HCT116 (cell line): ENCODE measurements around the gene IL17A. TPM values are rescaled to one million over a fixed set of nuclear protein-coding genes. Genes with fewer than 3 reads are reported as not detected.

Source experiments
- ATAC-seq: fragments of 200-7000 bp; cut with Tn5 transposase; 2 replicates; pipeline ENCODE4 v1.9.1; 2020; ENCODE audit warnings: mild to moderate bottlenecking, moderate library complexity
- BruUV-seq: library from RNA; stranded (reverse); fragments of 400-500 nt; replicated peaks from 2 replicates; lab custom pipeline; 2021; lab: Mats Ljungman, UMichigan
- CTCF ChIA-PET: fragments of 300-600 bp; sonication (Branson Sonifier 250); formaldehyde crosslinking; loops from one replicate; lab custom pipeline; 2021; ENCODE audit warnings: antibody characterized with exemption; lab: Charles Lee
- POLR2A ChIA-PET: fragments of 300-600, 350-600 bp; sonication (Branson Sonifier 250); formaldehyde crosslinking; loops from one replicate; lab custom pipeline; 2021; ENCODE audit warnings: antibody characterized with exemption; lab: Charles Lee
- RAD21 ChIA-PET, 2 experiments: fragments of 300-600 bp; sonication (Branson Sonifier 250); formaldehyde crosslinking; loops; one replicate each; lab custom pipeline; 2023; ENCODE audit warnings: low total read pairs in 2 of 2; ENCODE audit not compliant: uncharacterized antibody in 2 of 2, unreplicated experiment in 2 of 2, low non-redundant PET in 1 of 2; lab: Charles Lee
- DNase-seq: peaks from one replicate; pipeline ENCODE4 v3.0.0-alpha.2; 2010; ENCODE audit warnings: low read depth, low spot score
- H2AFZ ChIP-seq: fragments of 200-600 bp; shearing (Covaris generic), sonication (generic); 2 replicates; pipeline ENCODE4 v1.6.1; 2017; ENCODE audit warnings: low read depth, mixed run types, mixed read lengths, antibody characterized with exemption, low read length; ENCODE audit not compliant: poor library complexity, severe bottlenecking
- H3K27ac ChIP-seq: 2 replicates; pipeline ENCODE4 v1.5.1; 2012; ENCODE audit warnings: low read depth, low read length
- H3K27me3 ChIP-seq: fragments of 200-600 bp; sonication (generic); 2 replicates; pipeline ENCODE4 v1.6.1; 2016; ENCODE audit warnings: mixed run types, low read length, mixed read lengths; ENCODE audit not compliant: insufficient read depth
- H3K36me3 ChIP-seq, 2 experiments: fragments of 200-500 bp in 1 of 2; fragments of 200-600 bp in 1 of 2; sonication (Bioruptor generic) in 1 of 2; sonication (generic) in 1 of 2; 2 replicates each; pipeline versions ENCODE4 v1.5.1 to v1.6.1; 2014 to 2016; ENCODE audit warnings: low read length in 2 of 2, inconsistent platforms in 1 of 2, mixed read lengths in 1 of 2, mixed run types in 1 of 2; ENCODE audit not compliant: insufficient read depth in 2 of 2, control insufficient read depth in 1 of 2
- H3K4me1 ChIP-seq, 2 experiments: fragments of 200-600 bp in 1 of 2; sonication (generic) in 1 of 2; 2 replicates each; pipeline versions ENCODE4 v1.5.1 to v1.6.1; 2012 to 2017; ENCODE audit warnings: low read length in 2 of 2, inconsistent platforms in 1 of 2, mild to moderate bottlenecking in 1 of 2, mixed read lengths in 1 of 2, mixed run types in 1 of 2, moderate library complexity in 1 of 2; ENCODE audit not compliant: insufficient read depth in 2 of 2, control insufficient read depth in 1 of 2
- H3K4me2 ChIP-seq: fragments of 200-600 bp; sonication (generic); 2 replicates; pipeline ENCODE4 v1.6.1; 2017; ENCODE audit warnings: mixed run types, low read length, mixed read lengths
- H3K4me3 ChIP-seq, 2 experiments: fragments of 200-600 bp in 1 of 2; sonication (generic) in 1 of 2; replicated peaks in 1 of 2; 2 replicates each; pipeline ENCODE4 v1.5.1; 2011 to 2016; ENCODE audit warnings: low read length in 2 of 2, control low read depth in 1 of 2, low read depth in 1 of 2, mild to moderate bottlenecking in 1 of 2, mixed read lengths in 1 of 2, mixed run types in 1 of 2
- H3K79me2 ChIP-seq: fragments of 200-600 bp; sonication (generic); 2 replicates; pipeline ENCODE4 v1.6.1; 2017; ENCODE audit warnings: mild to moderate bottlenecking, mixed run types, low read length, moderate library complexity, mixed read lengths; ENCODE audit not compliant: insufficient read depth
- H3K9ac ChIP-seq: fragments of 200-600 bp; sonication (generic); 2 replicates; pipeline ENCODE4 v1.6.1; 2016; ENCODE audit warnings: low read length, mixed read lengths
- H3K9me2 ChIP-seq: fragments of 200-600 bp; sonication (generic), shearing (Covaris generic); 2 replicates; pipeline ENCODE4 v1.6.1; 2017; ENCODE audit warnings: mixed run types, mild to moderate bottlenecking, moderate library complexity; ENCODE audit not compliant: insufficient read depth
- H3K9me3 ChIP-seq, 2 experiments: fragments of 200-500 bp in 1 of 2; fragments of 200-600 bp in 1 of 2; sonication (Bioruptor generic) in 1 of 2; sonication (generic) in 1 of 2; 2 replicates each; pipeline ENCODE4 v1.6.1; 2014 to 2017; ENCODE audit warnings: low read length in 2 of 2, mixed read lengths in 2 of 2, inconsistent platforms in 1 of 2, low read depth in 1 of 2, mild to moderate bottlenecking in 1 of 2, mixed run types in 1 of 2, moderate library complexity in 1 of 2; ENCODE audit not compliant: control insufficient read depth in 1 of 2, insufficient read depth in 1 of 2
- H4K20me1 ChIP-seq: fragments of 200-600 bp; sonication (generic), shearing (Covaris generic); 2 replicates; pipeline ENCODE4 v1.6.1; 2017; ENCODE audit warnings: mixed run types, mild to moderate bottlenecking, moderate library complexity; ENCODE audit not compliant: insufficient read depth
- CEBPB ChIP-seq: IDR thresholded peaks from 2 replicates; pipeline ENCODE4 v1.6.1; 2012; ENCODE audit warnings: low read depth
- EZH2 ChIP-seq: fragments of 200-600 bp; sonication (generic); IDR thresholded peaks from 2 replicates; pipeline ENCODE4 v1.6.1; 2017; ENCODE audit warnings: antibody characterized with exemption, mixed run types
- EZH2phosphoT487 ChIP-seq: fragments of 200-600 bp; IDR thresholded peaks from 2 replicates; pipeline ENCODE4 v1.6.1; 2018; ENCODE audit warnings: antibody characterized with exemption, borderline replicate concordance
- JUND ChIP-seq: IDR thresholded peaks from 2 replicates; pipeline ENCODE4 v1.6.1; 2012
- SP1 ChIP-seq: IDR thresholded peaks from 2 replicates; pipeline ENCODE4 v1.6.1; 2012; ENCODE audit warnings: low read depth
- TCF7L2 ChIP-seq: IDR thresholded peaks from 2 replicates; pipeline ENCODE4 v1.7.0; 2011; ENCODE audit warnings: borderline replicate concordance, inconsistent platforms; ENCODE audit not compliant: insufficient read depth, insufficient read length; ENCODE audit errors: extremely low read depth
- YY1 ChIP-seq: IDR thresholded peaks from 2 replicates; pipeline ENCODE4 v1.6.1; 2011; ENCODE audit warnings: low read length, low read depth, moderate library complexity, mild to moderate bottlenecking; ENCODE audit not compliant: insufficient replicate concordance; ENCODE audit errors: extremely low read depth
- intact Hi-C: fragments of 100-400 bp; cut with micrococcal nuclease; formaldehyde crosslinking; loops from 2 replicates; pipeline ENCODE4 v1.10.0; 2022
- total RNA-seq: library from RNA; stranded (reverse); gene quantifications from one replicate; pipeline ENCODE4 v1.2.1, GENCODE V29; 2021; ENCODE audit not compliant: unreplicated experiment
- TF ChIP-seq, protein P1 (sequence below): IDR thresholded peaks from 2 replicates; pipeline ENCODE4 v1.6.1; 2012

IL17A gene
- total RNA-seq, 1 experiment from 2014 or later: not detected

DNA sequence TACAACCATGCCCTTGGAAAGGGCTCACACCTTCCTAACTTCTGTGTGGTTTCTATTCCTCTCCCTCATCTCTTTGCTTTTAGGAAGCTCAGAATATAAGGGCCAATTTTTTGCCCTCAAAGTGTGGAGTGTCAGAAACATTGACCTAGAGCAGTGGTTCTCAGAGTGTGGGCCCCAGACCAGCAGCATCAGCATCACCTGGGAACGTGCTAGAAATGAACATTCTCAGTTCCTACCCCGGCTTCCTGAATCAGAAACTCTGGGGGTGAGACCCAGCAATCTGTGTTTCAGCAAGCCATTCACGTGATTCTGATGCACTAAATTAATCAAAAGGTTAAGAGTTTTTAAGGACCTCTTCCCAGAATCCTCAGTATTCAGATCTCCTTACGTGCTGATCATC lies 47.9 kb upstream of the IL17A start (continued):
- TF ChIP-seq EZH2 (no peak), TCF7L2 (no peak), CEBPB (no peak), YY1 (no peak)
- TF ChIP-seq, protein P1, sequence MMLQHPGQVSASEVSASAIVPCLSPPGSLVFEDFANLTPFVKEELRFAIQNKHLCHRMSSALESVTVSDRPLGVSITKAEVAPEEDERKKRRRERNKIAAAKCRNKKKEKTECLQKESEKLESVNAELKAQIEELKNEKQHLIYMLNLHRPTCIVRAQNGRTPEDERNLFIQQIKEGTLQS: no peak

- Histone ChIP-seq H3K27me3 (peaks cover 77% of the 10 kb centered on the region), H4K20me1 (no peaks in the 10 kb centered on the region; the same call in 1 of the 2 replicates), H3K9me2 (no peaks in the 10 kb centered on the region), H2AFZ (no peak overlapping the region), H3K4me2 (no peak overlapping the region), H3K4me3 (no peak overlapping the region), H3K36me3 (no peaks in the 10 kb centered on the region), H3K79me2 (no peaks in the 10 kb centered on the region)
- RAD21 ChIA-PET: no interaction called here
- CTCF ChIA-PET: no interaction called here
- no peak for DNase-seq
- TF ChIP-seq JUND: no peak
- no peak for TF ChIP-seq YY1
- TF ChIP-seq SP1: no peak
- TF ChIP-seq EZH2phosphoT487: no peak
- TF ChIP-seq, all 23 proteins: peak for 0
- intact Hi-C loops: no loop called here
- no peak overlapping the region for H3K27ac ChIP-seq
- H3K9ac ChIP-seq: no peak overlapping the region
- no peak for ATAC-seq
- no peaks in the 10 kb centered on the region for H3K9me3 ChIP-seq
- H3K4me1 ChIP-seq: no peaks in the 10 kb centered on the region
- POLR2A ChIA-PET: no interaction called here
- no TSS peak for BruUV-seq
Observed at GRCh38 chr6:52139985-52140680, 46.0 kb upstream of the IL17A start.
